Prostate gland (tissue), 2 donors: ENCODE results near the gene CELF4. TPM values are rescaled to one million over a fixed set of nuclear protein-coding genes. Genes with fewer than 3 reads are reported as not detected.

ENCODE experiments used
- DNase-seq: peaks from one replicate; pipeline ENCODE4 v3.0.0-alpha.2; 2019; ENCODE audit warnings: low spot score
- H3K27ac ChIP-seq, 2 donors: fragments of 200-600 bp; sonication (generic); 2 replicates each; pipeline ENCODE4 v1.5.1; 2017 to 2019
- H3K27me3 ChIP-seq: fragments of 200-600 bp; sonication (generic); replicated peaks from 2 replicates; pipeline ENCODE4 v1.5.1; 2019; ENCODE audit not compliant: insufficient read depth
- H3K36me3 ChIP-seq, 2 donors: fragments of 200-600 bp; sonication (generic); 1 replicate in 1 of 2; 2 replicates in 1 of 2; pipeline versions ENCODE4 v1.5.1 to v1.8.1; 2017 to 2019
- H3K4me1 ChIP-seq: fragments of 200-600 bp; sonication (generic); replicated peaks from 2 replicates; pipeline ENCODE4 v1.5.1; 2019
- H3K4me3 ChIP-seq, 2 donors: fragments of 200-600 bp; sonication (generic); 2 replicates each; pipeline ENCODE4 v1.5.1; 2017 to 2019
- H3K9me3 ChIP-seq: fragments of 200-600 bp; sonication (generic); 2 replicates; pipeline ENCODE4 v1.5.1; 2017
- CTCF ChIP-seq, 4 experiments: fragments of 200-600 bp in 2 of 4; fragments of 450-650 bp in 2 of 4; sonication (generic) in 2 of 4; IDR thresholded peaks; 1 replicate in 3 of 4; 2 replicates in 1 of 4; pipeline ENCODE4 v1.5.1; 2016 to 2019; ENCODE audit warnings: antibody characterized with exemption in 4 of 4, mild to moderate bottlenecking in 2 of 4, moderate library complexity in 2 of 4
- POLR2A ChIP-seq: fragments of 450-650 bp; IDR thresholded peaks from one replicate; pipeline ENCODE4 v1.6.1; 2016; ENCODE audit warnings: antibody characterized with exemption, mild to moderate bottlenecking
- POLR2AphosphoS5 ChIP-seq: sonication (generic); formaldehyde crosslinking; IDR thresholded peaks from one replicate; pipeline ENCODE4 v1.6.1; 2017; ENCODE audit warnings: antibody characterized with exemption
- WGBS: methylation state at CpG from one replicate; pipeline ENCODE4 v1.1.5; 2018; 5-methylcytosine and 5-hydroxymethylcytosine counted together
- intact Hi-C: fragments of 100-400 bp; cut with DNase I; formaldehyde crosslinking; loops from one replicate; pipeline ENCODE4 v1.14.2; 2022
- total RNA-seq, 2 donors: library from RNA; depleted of rRNA; stranded (reverse); fragments of >200 nt; gene quantifications; one replicate each; pipeline ENCODE4 v1.1.0, GENCODE V29; 2016

Gene CELF4
- total RNA-seq, 2 donors from 2014 or later, result 7.8 to 8.5 TPM

- intact Hi-C loops, result no loop called here
- Histone ChIP-seq H3K9me3 (no peaks in the 10 kb centered on the region), H3K27ac (no peak overlapping the region), H3K4me1 (no peaks in the 10 kb centered on the region), H3K4me3 (no peak overlapping the region), H3K27me3 (no peaks in the 10 kb centered on the region), H3K36me3 (no peaks in the 10 kb centered on the region)
- TF ChIP-seq POLR2A (no peak), POLR2AphosphoS5 (no peak), CTCF (IDR thresholded peaks at IDR 0.05) (no peak)
- 100% methylated on average over 1 of the region's 1 CpG for WGBS
- DNase-seq, result no peak
Measured at GRCh38 chr18:37590346-37590745, 24.7 kb upstream of the CELF4 start.

- Histone ChIP-seq H3K4me1 (no peaks in the 10 kb centered on the region), H3K27me3 (no peaks in the 10 kb centered on the region), H3K36me3 (no peaks in the 10 kb centered on the region), H3K27ac (no peak overlapping the region), H3K9me3 (no peaks in the 10 kb centered on the region), H3K4me3 (no peak overlapping the region)
- no peak for TF ChIP-seq POLR2A
- no peak for TF ChIP-seq POLR2AphosphoS5
- no peak for TF ChIP-seq CTCF (IDR thresholded peaks at IDR 0.05)
- 100% methylated on average over 2 of the region's 2 CpGs for WGBS
- intact Hi-C loops, result no loop called here
- DNase-seq, result no peak
Measured at GRCh38 chr18:37588289-37588688, 22.7 kb upstream of the CELF4 start.

- TF ChIP-seq POLR2A (no peak), CTCF (IDR thresholded peaks at IDR 0.05) (no peak), POLR2AphosphoS5 (no peak)
- DNase-seq, result no peak
- intact Hi-C loops, result no loop called here
- Histone ChIP-seq H3K27ac (no peak overlapping the region), H3K9me3 (no peaks in the 10 kb centered on the region), H3K36me3 (no peaks in the 10 kb centered on the region), H3K4me1 (no peaks in the 10 kb centered on the region), H3K4me3 (no peak overlapping the region), H3K27me3 (no peaks in the 10 kb centered on the region)
- WGBS, result 61% methylated on average over 8 of the region's 8 CpGs
Measured at GRCh38 chr18:37586656-37587225, 21.1 kb upstream of the CELF4 start.

GRCh38 chr18:37584952-37585695 is 19.5 kb upstream of the CELF4 start:
- Histone ChIP-seq H3K27ac (no peak overlapping the region), H3K4me3 (no peak overlapping the region), H3K4me1 (no peaks in the 10 kb centered on the region), H3K27me3 (peaks cover 5% of the 10 kb centered on the region), H3K9me3 (no peaks in the 10 kb centered on the region), H3K36me3 (no peaks in the 10 kb centered on the region)
- TF ChIP-seq POLR2AphosphoS5 (no peak), CTCF (IDR thresholded peaks at IDR 0.05) (no peak), POLR2A (no peak)
- 66% methylated on average over 7 of the region's 7 CpGs for WGBS
- DNase-seq, result no peak
- intact Hi-C loops, result no loop called here

GRCh38 chr18:37584217-37584616 is 18.6 kb upstream of the CELF4 start:
- intact Hi-C loops, result no loop called here
- Histone ChIP-seq H3K4me3 (no peak overlapping the region), H3K4me1 (no peaks in the 10 kb centered on the region), H3K27me3 (peaks cover 5% of the 10 kb centered on the region), H3K27ac (no peak overlapping the region), H3K36me3 (no peaks in the 10 kb centered on the region), H3K9me3 (no peaks in the 10 kb centered on the region)
- 94% methylated on average over 3 of the region's 3 CpGs for WGBS
- TF ChIP-seq POLR2A (no peak), POLR2AphosphoS5 (no peak), CTCF (IDR thresholded peaks at IDR 0.05) (no peak)
- no peak for DNase-seq
